Nephron (organoid): ENCODE measurements around the gene PRRT2.
"Not testable (repeated sequence)": the region's sequence is repeated elsewhere in the genome, so short reads cannot be mapped to it uniquely, and the experiment has no call there.

Source experiments
- H3K27ac Mint-ChIP-seq, 3 experiments: 2 replicates each; pipeline ENCODE4 v1.8.0; 2020; ENCODE audit warnings: mixed read lengths in 3 of 3, mild to moderate bottlenecking in 2 of 3, moderate library complexity in 1 of 3
- H3K27me3 Mint-ChIP-seq: 2 replicates; pipeline ENCODE4 v1.8.0; 2021; ENCODE audit warnings: low read depth, mild to moderate bottlenecking, moderate library complexity, mixed read lengths
- H3K36me3 Mint-ChIP-seq: 2 replicates; pipeline ENCODE4 v1.8.0; 2020; ENCODE audit warnings: low read depth, mixed read lengths
- H3K4me1 Mint-ChIP-seq: 2 replicates; pipeline ENCODE4 v1.8.0; 2020; ENCODE audit warnings: mixed read lengths
- H3K4me3 Mint-ChIP-seq, 3 experiments: 2 replicates each; pipeline ENCODE4 v1.8.0; 2020; ENCODE audit warnings: mild to moderate bottlenecking in 3 of 3, mixed read lengths in 3 of 3, moderate library complexity in 2 of 3
- H3K9me3 Mint-ChIP-seq: 2 replicates; pipeline ENCODE4 v1.8.0; 2020; ENCODE audit warnings: mixed read lengths
- CTCF ChIP-seq, 3 experiments: fragments of 200-600 bp; sonication (generic); IDR thresholded peaks; one replicate each; pipeline ENCODE4 v1.5.0; 2021; ENCODE audit warnings: antibody characterized with exemption in 3 of 3; ENCODE audit not compliant: unreplicated experiment in 3 of 3

Gene PRRT2

GRCh38 chr16:29826342-29826695 lies 14.3 kb downstream of the PRRT2 start:
- no peaks in the 10 kb centered on the region for H3K9me3 Mint-ChIP-seq
- H3K27ac Mint-ChIP-seq = no peak overlapping the region
- H3K27me3 Mint-ChIP-seq = no peaks in the 10 kb centered on the region
- H3K36me3 Mint-ChIP-seq = no peaks in the 10 kb centered on the region
- H3K4me3 Mint-ChIP-seq = no peak overlapping the region
- H3K4me1 Mint-ChIP-seq = peaks cover 29% of the 10 kb centered on the region
- no peak for TF ChIP-seq CTCF (IDR thresholded peaks at IDR 0.05; ENCODE audit: unreplicated experiment in 3 of 3)

DNA sequence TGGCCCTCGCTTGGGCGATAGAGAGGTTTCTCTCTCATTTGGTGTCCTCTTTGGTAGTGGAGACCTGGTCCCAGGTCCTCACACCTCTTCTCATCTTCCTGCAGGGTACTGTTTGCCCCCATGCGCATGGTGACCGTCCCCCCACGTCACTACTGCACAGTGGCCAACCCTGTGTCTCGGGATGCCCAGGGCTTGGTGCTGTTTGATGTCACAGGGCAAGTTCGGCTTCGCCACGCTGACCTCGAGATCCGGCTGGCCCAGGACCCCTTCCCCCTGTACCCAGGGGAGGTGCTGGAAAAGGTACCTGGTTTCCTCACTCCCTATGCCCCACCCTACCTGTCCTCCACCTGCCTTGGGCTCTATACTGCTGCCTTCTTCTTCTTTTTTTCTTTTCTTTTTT lies 18.8 kb downstream of the PRRT2 start:
- Mint-ChIP-seq H3K27ac (no peak overlapping the region), H3K4me1 (peaks cover 8% of the 10 kb centered on the region), H3K36me3 (no peaks in the 10 kb centered on the region), H3K27me3 (no peaks in the 10 kb centered on the region), H3K4me3 (no peak overlapping the region), H3K9me3 (no peaks in the 10 kb centered on the region)
- TF ChIP-seq CTCF (IDR thresholded peaks at IDR 0.05; ENCODE audit: unreplicated experiment in 3 of 3) = no peak

DNA sequence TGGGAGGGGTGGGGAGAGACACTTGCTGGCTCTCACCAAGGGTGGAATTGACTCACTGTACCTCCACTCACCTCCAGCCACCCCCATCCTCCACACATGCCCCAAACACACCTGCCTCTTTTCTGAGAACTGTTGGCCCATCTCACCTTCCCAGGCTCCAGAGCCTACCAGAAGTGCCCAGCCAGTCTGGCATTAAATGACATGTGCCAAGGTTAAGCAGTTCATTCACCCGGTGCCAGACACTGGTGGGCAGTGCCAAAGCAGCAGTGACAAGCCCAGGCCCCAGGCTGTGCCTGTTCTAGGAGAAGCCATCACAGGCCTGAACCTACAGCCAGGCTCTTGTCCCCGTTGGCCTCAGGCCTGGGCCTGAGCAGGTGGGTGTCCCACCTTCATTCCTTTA lies 19.5 kb downstream of the PRRT2 start:
- Mint-ChIP-seq H3K4me1 (peaks cover 6% of the 10 kb centered on the region), H3K4me3 (no peak overlapping the region)

GRCh38 chr16:29833219-29833618 lies 21.2 kb downstream of the PRRT2 start:
- not testable (repeated sequence) for H3K36me3 Mint-ChIP-seq, H3K4me3 Mint-ChIP-seq, H3K4me1 Mint-ChIP-seq, H3K27ac Mint-ChIP-seq, H3K9me3 Mint-ChIP-seq, H3K27me3 Mint-ChIP-seq

More for the DNA sequence above, 19.5 kb downstream of the PRRT2 start:
- H3K27me3 Mint-ChIP-seq = no peaks in the 10 kb centered on the region
- no peaks in the 10 kb centered on the region for H3K9me3 Mint-ChIP-seq
- no peak overlapping the region for H3K27ac Mint-ChIP-seq
- TF ChIP-seq CTCF (IDR thresholded peaks at IDR 0.05; ENCODE audit: unreplicated experiment in 3 of 3) = no peak
- H3K36me3 Mint-ChIP-seq = no peaks in the 10 kb centered on the region

DNA sequence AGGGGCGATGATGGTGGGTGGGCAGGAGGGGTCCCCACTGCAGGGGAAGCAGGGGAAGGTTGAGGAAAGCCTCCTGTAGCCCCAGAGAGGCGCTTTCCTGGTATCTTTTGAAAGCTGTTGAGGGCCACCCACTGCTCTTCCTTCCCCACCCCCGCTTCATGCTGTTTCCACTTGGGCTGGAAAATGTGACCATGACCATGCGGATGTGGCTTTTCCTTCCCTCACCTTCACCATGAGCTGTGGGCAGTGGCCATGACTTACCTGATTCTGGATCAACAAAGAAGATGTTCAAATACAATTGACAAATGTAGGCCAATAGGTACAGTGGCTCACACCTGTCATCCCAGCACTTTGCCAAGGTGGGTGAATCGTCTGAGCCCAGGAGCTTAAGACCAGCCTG lies 22.1 kb downstream of the PRRT2 start:
- Mint-ChIP-seq H3K27me3 (no peaks in the 10 kb centered on the region), H3K36me3 (no peaks in the 10 kb centered on the region), H3K4me3 (no peak overlapping the region), H3K4me1 (no peaks in the 10 kb centered on the region), H3K9me3 (no peaks in the 10 kb centered on the region), H3K27ac (no peak overlapping the region)
- no peak for TF ChIP-seq CTCF (IDR thresholded peaks at IDR 0.05; ENCODE audit: unreplicated experiment in 3 of 3)

DNA sequence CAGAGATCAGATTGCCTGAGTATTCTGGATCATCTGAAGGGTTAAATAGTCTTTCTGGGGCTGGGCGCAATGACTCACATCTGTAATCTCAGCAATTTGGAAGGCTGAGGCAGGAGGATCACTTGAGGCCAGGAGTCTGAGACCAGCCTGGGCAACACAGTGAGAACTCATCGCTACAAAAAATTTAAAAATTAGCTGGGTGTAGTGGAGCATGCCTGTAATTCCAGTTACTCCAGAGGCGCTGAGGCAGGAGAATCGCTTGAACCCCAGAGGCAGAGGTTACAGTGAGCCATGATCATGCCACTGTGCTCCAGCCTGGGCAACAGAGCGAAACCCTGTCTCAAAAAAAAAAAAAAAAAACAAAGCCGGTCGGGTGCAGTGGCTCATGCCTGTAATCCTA lies 23.9 kb downstream of the PRRT2 start:
- Mint-ChIP-seq H3K36me3 (no peaks in the 10 kb centered on the region), H3K9me3 (no peaks in the 10 kb centered on the region), H3K4me3 (no peak overlapping the region), H3K27ac (no peak overlapping the region), H3K4me1 (no peaks in the 10 kb centered on the region), H3K27me3 (peaks cover 4% of the 10 kb centered on the region)
- TF ChIP-seq CTCF (IDR thresholded peaks at IDR 0.05; ENCODE audit: unreplicated experiment in 3 of 3) = no peak

GRCh38 chr16:29836623-29837022 lies 24.6 kb downstream of the PRRT2 start:
- TF ChIP-seq CTCF (IDR thresholded peaks at IDR 0.05; ENCODE audit: unreplicated experiment in 3 of 3) = no peak
- no peaks in the 10 kb centered on the region for H3K4me1 Mint-ChIP-seq
- H3K27ac Mint-ChIP-seq = no peak overlapping the region
- peaks cover 4% of the 10 kb centered on the region for H3K27me3 Mint-ChIP-seq
- no peak overlapping the region for H3K4me3 Mint-ChIP-seq
- no peaks in the 10 kb centered on the region for H3K36me3 Mint-ChIP-seq
- H3K9me3 Mint-ChIP-seq = no peaks in the 10 kb centered on the region
